Measurements from ENCODE around the gene EFCAB6.

GRCh38 chr22:43726322-43726721, 85.8 kb downstream of the EFCAB6 start:
- TF ChIP-seq CTCF (IDR thresholded peaks at IDR 0.05) (no peak), POLR2AphosphoS5 (IDR thresholded peaks at IDR 0.05) (no peak), POLR2A (IDR thresholded peaks at IDR 0.05) (no peak), EP300 (IDR thresholded peaks at IDR 0.05) (no peak)

All from gastroesophageal sphincter (tissue), 3 donors.